Natural killer cell treated with Interleukin-12 subunit alpha and Interleukin-12 subunit beta and Interleukin-15 and Interleukin-18, amount 100 ng/mL, for 72 hours (primary cell): ENCODE results near the gene EPN2. TPM values are rescaled to one million over a fixed set of nuclear protein-coding genes. Genes with fewer than 3 reads are reported as not detected.

ENCODE experiments used
- total RNA-seq, 2 donors: library from RNA; stranded (reverse); gene quantifications; one replicate each; pipeline ENCODE4 v1.2.3, GENCODE V29; 2022

EPN2 gene
- total RNA-seq, 2 donors from 2014 or later, result 1.5 to 20.3 TPM

Other genes with a start within 250 kb of the EPN2 start
- 1 to 10 TPM; 1.4 to 2.6 TPM for gene FAM83G, start 232.6 kb upstream of the EPN2 start, total RNA-seq
- gene GRAP, start 190.4 kb upstream of the EPN2 start, total RNA-seq, result 10 to 100 TPM in 1 of 2 donors, 1 to 10 TPM in 1; 8.2 to 15.9 TPM
- gene GRAPL, start 109.8 kb upstream of the EPN2 start, total RNA-seq, result 1 to 10 TPM; 5.3 to 9.6 TPM
- 1 to 10 TPM; 2.2 to 4.9 TPM for gene B9D1, start 125.4 kb downstream of the EPN2 start, total RNA-seq
- gene MAPK7, start 141.1 kb downstream of the EPN2 start, total RNA-seq, result 10 to 100 TPM; 28.7 to 29.8 TPM
- gene MFAP4, start 149.8 kb downstream of the EPN2 start, total RNA-seq, result not detected
- gene RNF112, start 173.9 kb downstream of the EPN2 start, total RNA-seq, result 1 to 10 TPM in 1 of 2 donors, under 1 TPM in 1; 0.14 to 1.1 TPM